ENCODE data around the gene MFRP. TPM values are rescaled to one million over a fixed set of nuclear protein-coding genes. Genes with fewer than 3 reads are reported as not detected.

The MFRP gene
- total and polyA plus RNA-seq, 2 donors (not counting 1 experiment from before 2014, with no cell fraction given) = not detected

- Histone ChIP-seq H3K9me3 (ENCODE audit: control insufficient read depth, insufficient read depth, low read depth, low read length) (no peaks in the 10 kb centered on the region), H4K20me1 (ENCODE audit: control insufficient read depth, extremely low read depth, insufficient read depth, low read length) (no peaks in the 10 kb centered on the region), H3K4me1 (ENCODE audit: control insufficient read depth, extremely low read depth, insufficient read depth, low read length) (peaks cover 35% of the 10 kb centered on the region), H3K79me2 (ENCODE audit: control insufficient read depth, insufficient read depth, low read length) (no peaks in the 10 kb centered on the region), H3K27me3 (ENCODE audit: control insufficient read depth, insufficient read depth, low read length) (no peaks in the 10 kb centered on the region), H3K36me3 (ENCODE audit: control insufficient read depth, insufficient read depth, low read length) (no peaks in the 10 kb centered on the region), H3K4me3 (replicated peaks in 1 of 4; ENCODE audit: control extremely low read depth in 1 of 4, insufficient read depth in 1 of 4, low read depth in 3 of 4, low read length in 4 of 4) (no peak overlapping the region), H3K4me2 (ENCODE audit: extremely low read depth, insufficient read depth, low read length) (no peak overlapping the region), H3K27ac (ENCODE audit: insufficient read depth, low read length) (no peak overlapping the region), H2AFZ (ENCODE audit: low read length) (no peak overlapping the region), H3K9ac (ENCODE audit: insufficient read depth, low read length) (peak overlapping the region; percentile 16)
- DNase-seq (ENCODE audit: low read depth in 2 of 2) = no peak
- TF ChIP-seq, protein P1, sequence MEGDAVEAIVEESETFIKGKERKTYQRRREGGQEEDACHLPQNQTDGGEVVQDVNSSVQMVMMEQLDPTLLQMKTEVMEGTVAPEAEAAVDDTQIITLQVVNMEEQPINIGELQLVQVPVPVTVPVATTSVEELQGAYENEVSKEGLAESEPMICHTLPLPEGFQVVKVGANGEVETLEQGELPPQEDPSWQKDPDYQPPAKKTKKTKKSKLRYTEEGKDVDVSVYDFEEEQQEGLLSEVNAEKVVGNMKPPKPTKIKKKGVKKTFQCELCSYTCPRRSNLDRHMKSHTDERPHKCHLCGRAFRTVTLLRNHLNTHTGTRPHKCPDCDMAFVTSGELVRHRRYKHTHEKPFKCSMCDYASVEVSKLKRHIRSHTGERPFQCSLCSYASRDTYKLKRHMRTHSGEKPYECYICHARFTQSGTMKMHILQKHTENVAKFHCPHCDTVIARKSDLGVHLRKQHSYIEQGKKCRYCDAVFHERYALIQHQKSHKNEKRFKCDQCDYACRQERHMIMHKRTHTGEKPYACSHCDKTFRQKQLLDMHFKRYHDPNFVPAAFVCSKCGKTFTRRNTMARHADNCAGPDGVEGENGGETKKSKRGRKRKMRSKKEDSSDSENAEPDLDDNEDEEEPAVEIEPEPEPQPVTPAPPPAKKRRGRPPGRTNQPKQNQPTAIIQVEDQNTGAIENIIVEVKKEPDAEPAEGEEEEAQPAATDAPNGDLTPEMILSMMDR (conservative IDR thresholded peaks at IDR 0.05 in 1 of 2, IDR thresholded peaks at IDR 0.05 in 1 of 2; ENCODE audit: low read depth in 1 of 2, low read length in 2 of 2) = no peak
- no peak for TF ChIP-seq EZH2 (IDR thresholded peaks at IDR 0.05; ENCODE audit: low read length, missing control alignments)
Observed at GRCh38 chr11:119377112-119377901, 30.8 kb upstream of the MFRP start.

DNA sequence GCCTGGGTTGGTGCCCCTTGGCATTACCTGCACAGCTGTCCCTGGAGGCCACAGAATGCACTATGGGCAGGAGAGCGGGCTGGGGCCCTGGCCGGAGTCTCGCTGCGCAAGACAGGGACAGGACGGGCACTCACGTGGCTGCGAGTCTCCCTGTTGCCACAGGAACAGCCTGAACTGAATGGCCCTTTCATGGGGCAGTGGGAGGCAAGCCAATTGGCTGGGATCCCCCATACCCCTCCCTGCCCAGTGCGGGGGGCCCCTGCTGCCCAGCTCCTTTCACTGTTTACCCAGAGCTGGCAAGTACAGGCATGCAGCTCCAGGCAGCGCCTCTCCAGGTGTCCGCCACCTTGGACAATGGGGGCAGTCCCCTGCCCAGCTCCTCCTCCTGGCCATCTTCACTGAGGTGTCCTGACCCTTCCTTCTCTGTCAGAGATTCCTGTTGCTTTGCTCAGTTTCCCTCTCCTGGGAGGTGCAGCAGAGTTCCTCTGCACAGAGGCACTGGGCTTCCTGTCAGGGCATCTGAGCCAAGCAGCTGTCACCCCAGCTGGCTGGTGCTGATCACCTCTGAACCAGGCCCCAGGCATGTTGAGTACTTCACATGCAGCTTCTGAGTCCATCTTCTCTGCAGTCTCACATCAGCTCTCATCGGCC lies 29.8 kb upstream of the MFRP start:
- DNase-seq (ENCODE audit: low read depth in 2 of 2) = peak in 1 of 2 donors; percentile 36
- H2AFZ ChIP-seq (ENCODE audit: low read length) = no peak overlapping the region

More for the DNA sequence above, 29.8 kb upstream of the MFRP start:
- H3K9ac ChIP-seq (ENCODE audit: insufficient read depth, low read length) = peak overlapping the region; percentile 23
- no peaks in the 10 kb centered on the region for H4K20me1 ChIP-seq (ENCODE audit: control insufficient read depth, extremely low read depth, insufficient read depth, low read length)
- no peak for TF ChIP-seq EZH2 (IDR thresholded peaks at IDR 0.05; ENCODE audit: low read length, missing control alignments)
- TF ChIP-seq, protein P1 (conservative IDR thresholded peaks at IDR 0.05 in 1 of 2, IDR thresholded peaks at IDR 0.05 in 1 of 2; ENCODE audit: low read depth in 1 of 2, low read length in 2 of 2) = no peak
- peak overlapping the region; percentile 74 for H3K27ac ChIP-seq (ENCODE audit: insufficient read depth, low read length)
- no peaks in the 10 kb centered on the region for H3K36me3 ChIP-seq (ENCODE audit: control insufficient read depth, insufficient read depth, low read length)
- peaks cover 34% of the 10 kb centered on the region for H3K4me1 ChIP-seq (ENCODE audit: control insufficient read depth, extremely low read depth, insufficient read depth, low read length)
- H3K4me3 ChIP-seq (replicated peaks in 1 of 4; ENCODE audit: control extremely low read depth in 1 of 4, insufficient read depth in 1 of 4, low read depth in 3 of 4, low read length in 4 of 4) = no peak overlapping the region
- H3K79me2 ChIP-seq (ENCODE audit: control insufficient read depth, insufficient read depth, low read length) = no peaks in the 10 kb centered on the region
- no peaks in the 10 kb centered on the region for H3K9me3 ChIP-seq (ENCODE audit: control insufficient read depth, insufficient read depth, low read depth, low read length)
- peak overlapping the region; percentile 44 for H3K4me2 ChIP-seq (ENCODE audit: extremely low read depth, insufficient read depth, low read length)
- H3K27me3 ChIP-seq (ENCODE audit: control insufficient read depth, insufficient read depth, low read length) = no peaks in the 10 kb centered on the region
